ENCODE results near the gene MANBA.

Gene MANBA

GRCh38 chr4:102678695-102679335 lies 82.0 kb downstream of the MANBA start:
- no peak for DNase-seq

GRCh38 chr4:102678107-102678506 lies 82.7 kb downstream of the MANBA start:
- no peak for DNase-seq

GRCh38 chr4:102675141-102675540 lies 85.6 kb downstream of the MANBA start:
- DNase-seq, result no peak

GRCh38 chr4:102667001-102667400 lies 93.8 kb downstream of the MANBA start:
- DNase-seq, result no peak

GRCh38 chr4:102665527-102665926 lies 95.2 kb downstream of the MANBA start:
- no peak for DNase-seq

- DNase-seq, result no peak
Observed at GRCh38 chr4:102663073-102663472, 97.7 kb downstream of the MANBA start.

GRCh38 chr4:102657206-102657605 lies 103.6 kb downstream of the MANBA start:
- DNase-seq, result no peak

- no peak for DNase-seq
Observed at GRCh38 chr4:102647117-102647516, 113.7 kb downstream of the MANBA start.

- no peak for DNase-seq
Observed at GRCh38 chr4:102642631-102643298, 118.0 kb downstream of the MANBA start.

- peak in 32 of 56 donors; percentile 2 to 70 (median 32) for DNase-seq
Observed at GRCh38 chr4:102641793-102642192, 119.0 kb downstream of the MANBA start.

- DNase-seq, result no peak
Observed at GRCh38 chr4:102640669-102641068, 120.1 kb downstream of the MANBA start.

- no peak for DNase-seq
Observed at GRCh38 chr4:102639598-102639997, 121.2 kb downstream of the MANBA start.

GRCh38 chr4:102638621-102639020 lies 122.1 kb downstream of the MANBA start:
- DNase-seq, result no peak

GRCh38 chr4:102637391-102637790 lies 123.4 kb downstream of the MANBA start:
- DNase-seq, result no peak

GRCh38 chr4:102633100-102633499 lies 127.7 kb downstream of the MANBA start:
- DNase-seq, result no peak

- no peak for DNase-seq
Observed at GRCh38 chr4:102632241-102633065, 128.3 kb downstream of the MANBA start.

GRCh38 chr4:102631616-102632015 lies 129.2 kb downstream of the MANBA start:
- DNase-seq, result no peak

GRCh38 chr4:102629673-102630072 lies 131.1 kb downstream of the MANBA start:
- DNase-seq, result no peak

GRCh38 chr4:102627831-102628523 lies 132.8 kb downstream of the MANBA start:
- no peak for DNase-seq

- DNase-seq, result peak in 11 of 56 donors; percentile 7 to 32 (median 14)
Observed at GRCh38 chr4:102625232-102625930, 135.4 kb downstream of the MANBA start.

- DNase-seq, result no peak
Observed at GRCh38 chr4:102624505-102624904, 136.3 kb downstream of the MANBA start.
